ENCODE results near the gene XRCC1. TPM values are rescaled to one million over a fixed set of nuclear protein-coding genes. Genes with fewer than 3 reads are reported as not detected.
"Not testable (repeated sequence)": the region's sequence is repeated elsewhere in the genome, so short reads cannot be mapped to it uniquely, and the experiment has no call there.

Gene XRCC1
- total and polyA plus RNA-seq, 9 donors: 16.8 to 39.9 (median 28.4) TPM

- H3K36me3 ChIP-seq: no peaks in the 10 kb centered on the region
- H3K27me3 ChIP-seq: no peaks in the 10 kb centered on the region
- H3K4me1 ChIP-seq (ENCODE audit: insufficient read depth): peaks cover 6% of the 10 kb centered on the region
- WGBS, 3 donors: 78 to 84% (median 81%) methylated on average over 5 of the region's 5 CpGs
- H3K9me3 ChIP-seq: no peaks in the 10 kb centered on the region
- DNase-seq: no peak
- intact Hi-C loops (cut with DNase I): no loop called here
- H3K4me3 ChIP-seq: no peak overlapping the region
- TF ChIP-seq CTCF (IDR thresholded peaks at IDR 0.05) (no peak), POLR2A (IDR thresholded peaks at IDR 0.05) (no peak), EP300 (IDR thresholded peaks at IDR 0.05) (no peak)
- no peak overlapping the region for H3K27ac ChIP-seq
Measured at GRCh38 chr19:43522929-43523328, 52.4 kb downstream of the XRCC1 start.

- peak; percentile 72 to 87 (median 84) for DNase-seq
- intact Hi-C loops (cut with DNase I): loop anchor here (1.0 to 2.0 kb wide), 3 partner anchors 71 to 73 kb away; no protein-coding TSS in a partner anchor
- no peak overlapping the region for H3K27ac ChIP-seq
- TF ChIP-seq CTCF (IDR thresholded peaks at IDR 0.05) (peak; percentile 79 to 89 (median 85)), POLR2A (IDR thresholded peaks at IDR 0.05) (no peak), EP300 (IDR thresholded peaks at IDR 0.05) (no peak)
- H3K4me1 ChIP-seq (ENCODE audit: insufficient read depth): no peaks in the 10 kb centered on the region
- 38 to 45% (median 41%) methylated on average over 10 of the region's 10 CpGs for WGBS, 3 donors
- H3K9me3 ChIP-seq: no peaks in the 10 kb centered on the region
- no peaks in the 10 kb centered on the region for H3K27me3 ChIP-seq
- H3K36me3 ChIP-seq: no peaks in the 10 kb centered on the region
- H3K4me3 ChIP-seq: no peak overlapping the region
Measured at GRCh38 chr19:43519436-43520088, 55.8 kb downstream of the XRCC1 start.

- intact Hi-C loops (cut with DNase I): loop anchor here in 3 of 4 donors (2.0 kb wide), 2 partner anchors 69 to 71 kb away; no protein-coding TSS in a partner anchor
- no peak for DNase-seq
- Histone ChIP-seq H3K9me3 (no peaks in the 10 kb centered on the region), H3K27me3 (no peaks in the 10 kb centered on the region), H3K4me3 (no peak overlapping the region), H3K4me1 (ENCODE audit: insufficient read depth) (no peaks in the 10 kb centered on the region), H3K36me3 (no peaks in the 10 kb centered on the region), H3K27ac (no peak overlapping the region)
- no peak for TF ChIP-seq CTCF (IDR thresholded peaks at IDR 0.05)
- no peak for TF ChIP-seq EP300 (IDR thresholded peaks at IDR 0.05)
- TF ChIP-seq POLR2A (IDR thresholded peaks at IDR 0.05): no peak
- WGBS, 3 donors: 84 to 89% (median 87%) methylated on average over 4 of the region's 4 CpGs
Measured at GRCh38 chr19:43518051-43518450, 57.3 kb downstream of the XRCC1 start.

GRCh38 chr19:43512399-43512798 is 62.9 kb downstream of the XRCC1 start:
- intact Hi-C loops (cut with DNase I): loop anchor here in 1 of 4 donors (5.0 kb wide), 1 partner anchor 50 kb away; no protein-coding TSS in a partner anchor
- H3K27ac ChIP-seq; H3K9me3 ChIP-seq; H3K27me3 ChIP-seq; H3K4me1 ChIP-seq (ENCODE audit: insufficient read depth); H3K4me3 ChIP-seq; H3K36me3 ChIP-seq; DNase-seq: not testable (repeated sequence)

- Histone ChIP-seq H3K27me3 (no peaks in the 10 kb centered on the region), H3K36me3 (no peaks in the 10 kb centered on the region), H3K4me3 (no peak overlapping the region), H3K27ac (no peak overlapping the region), H3K4me1 (ENCODE audit: insufficient read depth) (no peaks in the 10 kb centered on the region), H3K9me3 (no peaks in the 10 kb centered on the region)
- DNase-seq: no peak
- intact Hi-C loops (cut with DNase I): loop anchor here in 1 of 4 donors (5.0 kb wide), 1 partner anchor 49 kb away; no protein-coding TSS in a partner anchor
- no peak for TF ChIP-seq CTCF (IDR thresholded peaks at IDR 0.05)
- no peak for TF ChIP-seq EP300 (IDR thresholded peaks at IDR 0.05)
- TF ChIP-seq POLR2A (IDR thresholded peaks at IDR 0.05): no peak
- 94 to 96% (median 95%) methylated on average over 5 of the region's 5 CpGs for WGBS, 3 donors
Measured at GRCh38 chr19:43511324-43511723, 64.0 kb downstream of the XRCC1 start.
